ENCODE data around the gene ATG7.

ATG7 gene

GRCh38 chr3:11364181-11364580 is 92.0 kb downstream of the ATG7 start:
- DNase-seq = no peak

- peak; percentile 53 for DNase-seq
Observed at GRCh38 chr3:11367143-11367693, 95.0 kb downstream of the ATG7 start.

- DNase-seq = no peak
Observed at GRCh38 chr3:11370191-11370590, 98.0 kb downstream of the ATG7 start.

- no peak for DNase-seq
Observed at GRCh38 chr3:11370966-11371365, 98.8 kb downstream of the ATG7 start.

GRCh38 chr3:11371747-11372146 is 99.5 kb downstream of the ATG7 start:
- DNase-seq = no peak

GRCh38 chr3:11373235-11373634 is 101.0 kb downstream of the ATG7 start:
- no peak for DNase-seq

GRCh38 chr3:11373654-11374053 is 101.5 kb downstream of the ATG7 start:
- DNase-seq = peak; percentile 17

- no peak for DNase-seq
Observed at GRCh38 chr3:11375333-11376088, 103.3 kb downstream of the ATG7 start.

- no peak for DNase-seq
Observed at GRCh38 chr3:11377719-11378118, 105.5 kb downstream of the ATG7 start.

GRCh38 chr3:11379238-11379823 is 107.1 kb downstream of the ATG7 start:
- DNase-seq = peak; percentile 28

- no peak for DNase-seq
Observed at GRCh38 chr3:11379824-11380701, 107.9 kb downstream of the ATG7 start.

- no peak for DNase-seq
Observed at GRCh38 chr3:11381141-11381540, 108.9 kb downstream of the ATG7 start.

GRCh38 chr3:11381563-11381962 is 109.4 kb downstream of the ATG7 start:
- no peak for DNase-seq

GRCh38 chr3:11382146-11382745 is 110.0 kb downstream of the ATG7 start:
- DNase-seq = no peak

GRCh38 chr3:11384074-11384473 is 111.9 kb downstream of the ATG7 start:
- no peak for DNase-seq

GRCh38 chr3:11385326-11385725 is 113.1 kb downstream of the ATG7 start:
- no peak for DNase-seq

GRCh38 chr3:11385891-11386290 is 113.7 kb downstream of the ATG7 start:
- no peak for DNase-seq

- DNase-seq = no peak
Observed at GRCh38 chr3:11386465-11387113, 114.4 kb downstream of the ATG7 start.

- peak; percentile 59 for DNase-seq
Observed at GRCh38 chr3:11389386-11390268, 117.4 kb downstream of the ATG7 start.

GRCh38 chr3:11390411-11391131 is 118.4 kb downstream of the ATG7 start:
- DNase-seq = no peak

Data from suppressor macrophage treated with lipopolysaccharide for 4 hours (primary cell).